ENCODE results near the gene MPZL2.

The MPZL2 gene

DNA sequence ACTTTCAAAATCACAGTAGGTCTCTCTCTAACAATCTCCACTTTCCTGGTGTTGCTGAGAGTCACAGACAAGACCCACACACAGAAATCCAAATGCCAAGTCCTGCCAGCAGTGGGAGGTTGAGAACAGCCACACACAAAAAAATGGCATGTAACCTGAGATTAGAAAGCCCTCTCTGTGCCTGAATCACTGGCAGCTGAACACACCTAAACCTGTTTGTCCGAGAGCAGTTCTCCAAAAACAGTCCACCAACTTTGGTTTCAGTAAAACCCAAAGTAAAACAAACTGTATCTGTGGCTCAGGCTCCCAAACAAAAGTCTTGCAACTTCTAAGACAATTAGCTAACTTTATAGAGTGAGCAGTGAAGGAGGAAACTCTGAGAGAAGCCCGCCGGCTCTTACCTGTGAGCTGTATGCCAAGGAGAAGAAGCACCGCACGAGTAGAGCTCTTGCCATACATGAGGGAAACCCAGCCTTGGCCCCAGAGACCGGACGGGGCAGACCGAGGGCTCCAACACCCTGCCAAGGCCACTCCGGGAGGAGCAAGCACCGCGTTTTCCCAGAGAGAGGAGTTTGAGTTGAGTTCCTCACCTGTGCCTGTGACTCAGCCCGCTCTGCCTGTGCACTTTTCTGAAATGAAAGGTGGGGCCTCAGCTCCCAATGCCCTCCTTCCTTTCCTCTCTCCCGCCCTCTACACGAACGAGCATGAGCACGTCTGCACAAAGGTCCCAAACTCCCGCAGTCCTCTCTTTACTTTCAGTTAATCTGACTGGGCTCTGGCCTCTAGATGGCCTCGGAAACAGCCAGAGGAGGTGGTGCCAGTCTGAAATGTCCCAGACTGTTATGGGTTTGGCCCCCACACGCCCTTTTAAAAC lies at the start of gene MPZL2:
Gene MPZL2, minus strand, starts transcription at position 603 of the 874 bp plus-strand sequence. Its CDS starts 144 bp downstream, at position 459.
- DNase-seq = peak; percentile 57

DNA sequence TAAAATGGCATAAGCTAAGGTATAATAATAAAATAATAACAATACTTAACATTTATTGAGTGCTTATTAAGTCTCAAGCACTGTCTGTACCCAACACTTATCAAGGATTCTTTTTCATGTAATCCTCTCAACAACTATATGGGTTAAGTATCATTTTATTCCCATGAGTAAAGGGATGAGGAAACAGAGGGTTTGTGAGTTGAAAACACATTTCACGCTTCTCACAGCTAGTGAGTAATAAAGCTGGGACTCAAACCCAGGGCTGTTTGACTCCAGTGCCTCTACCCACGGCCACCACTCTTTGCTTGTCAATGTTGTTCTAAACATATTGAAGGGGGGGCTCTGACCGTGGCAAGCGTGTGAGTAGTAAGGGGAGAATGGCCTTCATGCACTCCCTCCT lies 49.1 kb upstream of the MPZL2 start:
- DNase-seq = no peak

DNA sequence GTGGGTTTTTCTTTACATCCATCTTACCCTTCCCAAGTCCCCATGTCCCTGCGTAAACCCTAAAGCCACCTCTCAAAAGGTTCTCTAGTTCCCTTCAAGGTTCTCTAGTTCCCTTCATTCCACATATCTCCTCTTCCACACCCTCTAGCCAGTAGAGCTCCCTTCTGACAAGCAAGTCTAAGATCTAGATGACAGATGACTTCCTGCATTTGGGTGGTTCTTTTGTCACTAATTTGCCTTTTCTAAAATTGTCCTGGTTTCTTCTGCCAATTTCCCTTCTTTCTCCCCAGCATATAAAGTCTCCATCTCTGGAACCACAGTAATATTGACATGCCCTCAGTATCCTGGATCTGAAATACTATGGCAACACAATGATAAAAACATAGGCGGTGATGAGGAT lies 48.2 kb upstream of the MPZL2 start:
- DNase-seq = no peak

DNA sequence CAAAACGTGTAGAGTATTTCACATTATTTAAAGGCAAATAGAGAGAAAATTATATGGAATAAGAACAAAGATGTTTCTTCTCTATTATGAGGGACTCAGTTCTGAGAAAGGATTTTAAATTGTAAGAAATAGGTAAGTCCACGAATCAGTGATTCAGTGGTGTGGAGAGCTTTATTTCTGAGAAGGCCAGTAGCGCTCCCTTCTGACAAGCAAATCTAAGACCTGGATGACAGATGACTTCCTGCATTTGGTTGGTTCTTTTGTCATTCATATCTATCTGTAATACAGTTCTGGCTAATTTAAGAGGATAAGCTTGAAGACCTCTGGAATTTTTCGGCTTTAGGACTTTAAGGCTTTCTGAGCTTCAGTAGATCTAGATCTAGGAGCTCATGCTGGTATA lies 47.4 kb upstream of the MPZL2 start:
- no peak for DNase-seq

DNA sequence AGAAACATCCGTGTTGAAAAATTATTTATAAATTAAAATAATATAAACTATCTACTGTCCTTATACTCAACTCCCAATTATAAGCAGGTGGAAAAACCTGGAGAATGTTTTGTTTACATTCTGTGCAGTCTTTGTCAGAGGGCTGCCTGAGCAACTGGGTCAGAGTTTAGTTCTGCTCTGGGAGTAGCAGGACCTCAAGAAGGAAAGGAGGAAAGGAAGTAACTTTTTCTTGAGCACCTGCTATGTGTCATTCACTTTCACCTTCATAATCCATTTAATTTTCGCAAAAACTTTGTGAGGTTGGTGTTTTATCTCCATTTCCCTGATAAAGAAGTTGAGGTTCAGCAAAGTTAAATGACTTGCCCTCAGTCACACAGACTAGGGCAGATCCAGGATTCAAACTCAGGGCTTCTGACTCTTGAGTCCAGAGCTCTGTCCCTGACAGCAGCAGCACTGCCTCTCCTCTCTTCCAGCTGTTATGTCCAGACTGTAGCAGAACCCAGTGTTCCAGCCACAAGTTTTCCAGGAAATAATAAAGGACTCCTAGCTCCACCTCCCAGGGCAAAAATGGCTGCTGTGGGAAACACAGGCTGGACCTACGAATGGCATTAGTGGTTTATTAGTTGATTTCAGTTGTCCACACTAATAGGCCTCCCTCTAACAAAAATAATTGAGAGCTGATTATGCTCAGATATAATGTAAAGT lies 46.8 kb upstream of the MPZL2 start:
- no peak for DNase-seq

DNA sequence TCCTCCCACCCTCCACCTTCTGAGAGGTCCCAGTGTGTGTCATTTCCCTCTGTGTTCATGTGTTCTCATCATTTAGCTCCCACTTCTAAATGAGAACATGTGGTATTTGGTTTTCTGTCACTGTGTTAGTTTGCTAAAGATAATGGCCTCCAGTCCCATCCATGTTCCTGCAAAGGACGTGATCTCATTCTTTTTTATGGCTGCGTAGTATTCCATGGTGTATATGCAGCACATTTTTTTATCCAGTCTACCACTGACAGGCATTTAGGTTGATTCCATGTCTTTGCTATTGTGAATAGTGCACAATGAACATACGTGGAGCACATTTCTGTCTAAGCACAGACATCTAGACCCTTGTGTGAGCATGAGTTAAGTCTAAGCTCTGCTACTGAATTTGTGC lies 46.2 kb upstream of the MPZL2 start:
- DNase-seq = no peak

DNA sequence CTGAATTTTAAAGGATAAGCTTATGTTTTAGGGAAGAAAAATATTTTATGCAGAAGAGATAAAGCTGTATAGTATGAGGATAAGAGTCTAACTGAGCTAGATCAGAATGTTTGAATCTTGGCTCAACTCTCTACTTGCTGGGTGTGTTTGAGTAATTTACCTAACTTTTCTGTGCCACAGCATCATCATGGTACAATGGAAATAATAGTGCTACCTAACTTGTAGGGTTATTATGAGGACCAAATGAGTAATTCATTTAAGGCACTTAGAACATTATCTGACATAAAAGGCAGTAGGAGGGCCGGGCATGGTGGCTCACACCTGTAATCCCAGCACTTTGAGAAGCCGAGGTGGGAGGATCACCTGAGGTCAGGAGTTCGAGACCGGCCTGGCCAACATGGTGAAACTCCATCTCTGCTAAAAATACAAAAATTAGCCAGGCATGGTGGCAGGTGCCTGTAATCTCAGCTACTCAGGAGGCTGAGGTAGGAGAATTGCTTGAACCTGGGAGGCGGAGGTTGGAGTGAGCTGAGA lies 45.0 kb upstream of the MPZL2 start:
- DNase-seq = peak; percentile 22

DNA sequence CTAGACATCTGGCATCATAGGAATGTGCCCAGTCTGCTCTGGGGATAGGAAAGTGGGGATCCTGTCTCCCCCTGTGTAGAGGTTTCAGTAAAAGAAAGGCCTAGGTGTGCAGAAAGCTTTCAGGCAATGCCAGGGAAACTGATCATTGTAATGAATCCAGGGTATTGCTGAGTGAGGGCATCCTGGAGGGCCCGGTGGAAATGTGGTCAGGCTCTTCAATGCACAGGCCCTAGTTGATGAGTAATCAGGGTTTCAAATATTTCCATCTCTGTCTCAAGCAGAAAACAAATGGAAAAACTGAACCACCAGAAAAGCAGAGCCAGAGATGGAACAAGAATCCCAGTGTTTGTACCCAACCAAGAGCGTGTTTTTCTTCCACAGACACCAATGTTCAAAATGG lies 42.5 kb upstream of the MPZL2 start:
- peak; percentile 75 for DNase-seq

DNA sequence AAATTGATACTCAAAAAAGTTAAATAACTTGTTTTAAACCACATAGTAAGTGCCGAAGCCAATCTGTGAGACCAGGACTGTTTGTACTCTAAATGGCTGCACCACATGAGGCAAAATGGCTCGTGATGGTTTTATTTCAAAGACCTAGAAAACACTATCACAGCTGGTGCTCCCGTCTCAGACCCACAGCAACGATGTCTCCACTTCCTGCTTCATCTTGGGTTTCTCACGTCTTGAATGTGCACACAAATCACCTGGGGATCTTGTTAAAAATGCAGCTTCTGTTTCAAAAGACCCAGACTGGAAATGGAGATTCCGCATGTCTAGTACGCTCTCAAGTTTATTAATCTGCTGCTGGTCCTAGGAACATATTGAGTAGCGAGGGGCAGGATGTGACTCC lies 41.6 kb upstream of the MPZL2 start:
- peak; percentile 49 for DNase-seq

DNA sequence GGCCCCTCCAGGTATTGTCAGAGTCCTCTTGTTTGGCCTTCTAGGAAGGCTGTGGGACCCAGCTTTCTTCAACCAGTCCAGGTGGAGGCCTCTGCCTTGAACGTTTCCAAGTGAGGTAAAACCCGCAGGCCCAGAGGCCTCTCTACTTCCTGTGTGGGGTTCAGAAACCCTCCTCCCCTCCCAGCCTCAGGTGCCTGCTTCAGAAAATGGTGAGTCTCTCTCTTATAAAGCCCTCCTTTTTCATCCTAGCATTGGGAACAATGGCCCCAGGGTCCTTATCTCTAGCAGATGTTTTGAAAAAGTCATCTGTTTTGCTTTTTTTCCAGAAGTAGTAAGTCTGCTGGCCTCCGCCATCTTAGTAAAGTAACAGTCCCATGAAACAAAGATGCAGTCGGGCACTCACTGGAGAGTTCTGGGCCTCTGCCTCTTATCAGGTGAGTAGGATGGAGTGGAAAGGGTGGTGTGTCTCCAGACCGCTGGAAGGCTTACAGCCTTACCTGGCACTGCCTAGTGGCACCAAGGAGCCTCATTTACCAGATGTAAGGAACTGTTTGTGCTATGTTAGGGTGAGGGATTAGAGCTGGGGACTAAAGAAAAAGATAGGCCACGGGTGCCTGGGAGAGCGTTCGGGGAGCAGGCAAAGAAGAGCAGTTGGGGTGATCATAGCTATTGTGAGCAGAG lies 40.6 kb upstream of the MPZL2 start, which contains the start of gene CD3E:
Gene CD3E, plus strand, starts transcription at position 163 of the 681 bp plus-strand sequence. Its CDS starts 223 bp downstream, at position 386.
- DNase-seq = peak; percentile 82

DNA sequence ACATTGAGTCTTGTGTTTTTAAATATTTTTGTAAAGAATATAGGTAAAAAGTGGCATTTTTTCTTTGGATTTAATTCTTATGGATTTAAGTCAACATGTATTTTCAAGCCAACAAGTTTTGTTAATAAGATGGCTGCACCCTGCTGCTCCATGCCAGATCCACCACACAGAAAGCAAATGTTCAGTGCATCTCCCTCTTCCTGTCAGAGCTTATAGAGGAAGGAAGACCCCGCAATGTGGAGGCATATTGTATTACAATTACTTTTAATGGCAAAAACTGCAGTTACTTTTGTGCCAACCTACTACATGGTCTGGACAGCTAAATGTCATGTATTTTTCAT lies 40.1 kb upstream of the MPZL2 start:
- DNase-seq = no peak

DNA sequence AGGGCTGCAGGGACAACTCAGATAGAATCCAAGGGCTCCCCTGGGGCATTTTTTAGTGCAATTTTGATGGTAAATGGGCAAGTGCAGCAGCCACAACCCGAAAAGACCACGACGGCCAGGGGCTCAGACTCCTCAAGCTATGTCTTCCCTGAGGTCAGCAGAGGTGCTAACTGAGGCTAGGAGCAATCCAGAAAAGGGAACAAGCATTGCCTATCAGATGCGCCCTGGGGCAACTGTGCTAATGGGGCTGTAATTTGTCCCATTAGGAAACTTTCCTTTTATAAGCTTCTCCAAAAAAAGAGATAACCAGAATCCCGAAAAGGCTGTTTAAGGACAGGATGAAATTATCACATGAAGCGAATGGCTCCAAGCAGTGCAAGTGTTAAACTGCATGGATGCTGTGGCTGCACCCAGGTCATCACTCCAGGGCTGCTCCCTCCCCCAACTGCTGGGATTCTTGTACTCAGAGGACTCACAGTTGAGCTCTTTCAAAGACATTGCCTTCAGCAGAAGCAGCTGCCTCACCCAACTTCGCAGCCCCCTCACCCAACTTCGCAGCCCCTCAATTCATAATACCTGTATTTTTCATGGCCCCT lies 37.6 kb upstream of the MPZL2 start:
- no peak for DNase-seq

DNA sequence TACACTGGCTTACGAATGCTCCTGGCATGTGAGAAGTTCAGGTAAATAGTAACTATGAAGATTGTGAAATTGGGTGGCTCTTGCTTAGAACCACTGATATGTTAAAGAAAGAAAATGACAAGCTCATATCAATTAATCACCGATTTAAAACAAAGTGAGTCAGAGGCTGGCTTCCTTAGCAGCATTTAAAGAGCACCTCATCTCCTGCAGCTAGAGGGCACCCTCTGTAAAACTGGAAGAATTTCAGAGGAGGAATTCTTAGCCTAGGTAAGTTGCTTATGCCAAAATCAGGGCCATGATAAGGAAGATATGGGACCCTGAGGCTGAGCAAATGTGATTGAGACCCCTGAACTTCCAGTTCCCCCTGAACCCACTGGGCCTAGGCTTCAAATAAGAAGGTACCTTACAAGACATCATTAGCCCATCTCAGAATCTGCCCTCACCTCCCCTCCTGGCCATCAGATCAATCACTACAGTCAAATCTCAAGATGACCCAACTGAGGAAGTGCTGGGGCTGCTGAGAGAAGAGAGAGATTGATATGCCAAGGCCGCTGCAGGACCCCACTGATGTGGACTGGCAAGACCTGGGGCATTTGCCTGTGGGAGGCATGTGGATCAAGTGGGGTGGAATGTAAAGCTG lies 31.8 kb upstream of the MPZL2 start:
- DNase-seq = peak; percentile 53

DNA sequence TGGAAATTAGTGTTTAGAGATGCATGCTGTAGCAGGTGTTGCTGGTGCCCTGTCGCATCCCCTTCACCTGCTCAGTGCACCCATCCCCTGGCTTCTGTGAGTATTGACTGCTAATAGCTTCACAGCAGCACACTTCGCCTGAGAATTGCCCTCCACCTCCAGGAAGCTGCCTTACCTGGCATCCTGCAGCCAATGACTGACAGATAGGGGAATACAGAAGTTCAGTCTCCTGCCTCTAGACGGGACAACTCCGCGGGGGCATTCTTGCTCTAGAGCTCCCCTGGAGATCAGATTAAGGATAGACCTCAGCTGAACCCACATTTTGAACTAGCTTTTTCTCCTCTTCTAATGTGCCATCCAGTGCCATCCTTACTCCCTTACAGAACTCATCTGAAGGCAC lies 31.1 kb upstream of the MPZL2 start:
- no peak for DNase-seq

DNA sequence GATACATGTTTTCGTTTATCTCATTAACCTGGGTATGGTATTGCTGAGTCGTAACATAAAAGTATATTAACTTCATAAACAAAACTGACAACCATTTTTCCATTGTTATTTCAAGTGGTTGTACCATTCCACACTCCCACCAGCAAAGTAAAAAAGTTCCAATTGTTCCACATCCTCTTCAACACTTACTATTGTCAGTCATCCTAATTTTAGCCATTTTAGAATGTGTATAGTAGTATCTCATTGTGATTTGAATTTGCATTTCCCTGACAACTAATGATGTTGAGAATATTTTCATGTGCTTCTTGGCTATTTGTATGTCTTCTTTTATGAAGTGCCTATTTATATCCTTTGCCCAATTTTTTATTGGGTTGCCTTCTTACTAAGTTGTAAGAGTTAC lies 30.0 kb upstream of the MPZL2 start:
- no peak for DNase-seq

DNA sequence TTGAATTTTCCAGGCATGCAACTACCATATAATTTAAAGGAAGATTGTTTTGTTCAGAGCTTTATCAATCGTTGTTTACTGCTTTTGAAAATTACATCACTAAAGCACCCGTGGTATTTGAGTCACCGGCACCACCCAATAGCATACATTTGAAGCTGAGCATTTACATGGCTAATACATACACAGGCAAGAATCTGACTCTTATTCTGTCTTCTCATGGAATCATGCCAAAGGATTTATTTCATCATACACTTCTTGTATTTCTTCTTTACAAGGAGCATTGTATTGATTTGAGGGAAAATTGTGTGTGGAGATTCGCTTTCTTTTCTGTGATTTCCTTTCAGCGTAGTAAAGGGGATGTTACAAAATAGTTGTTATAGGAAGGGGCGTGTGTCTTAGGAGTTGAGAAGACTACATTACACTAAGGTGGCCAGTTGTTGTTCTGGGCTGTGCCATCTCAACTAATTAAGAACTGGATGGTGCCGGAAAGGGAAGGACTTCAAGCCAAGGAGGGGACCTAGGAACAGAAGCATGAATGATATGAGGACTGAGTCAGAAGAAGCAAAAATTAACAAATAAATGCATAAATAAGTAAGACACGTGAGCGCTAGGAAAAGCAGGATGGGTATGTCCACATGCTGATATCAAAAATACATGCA lies 27.5 kb upstream of the MPZL2 start:
- DNase-seq = no peak

DNA sequence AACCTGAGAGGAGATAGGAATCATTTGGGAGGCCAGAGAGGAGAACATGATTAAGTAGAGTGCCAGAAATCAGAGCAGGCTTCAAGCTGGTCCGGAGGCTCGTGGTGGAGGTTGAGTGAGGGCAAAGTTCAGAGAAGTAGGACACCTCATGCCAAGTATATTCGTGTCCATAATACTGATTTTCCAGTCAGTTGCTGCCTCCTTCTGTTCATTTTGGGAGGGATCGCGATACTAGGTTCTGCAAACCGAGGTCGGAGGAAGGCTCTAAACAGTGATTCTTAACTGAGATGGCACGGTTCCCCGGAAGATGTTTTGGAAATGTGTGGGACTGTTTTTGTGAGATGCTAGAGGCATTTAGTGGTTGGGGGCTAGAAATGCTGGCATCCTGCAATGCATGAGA lies 26.8 kb upstream of the MPZL2 start:
- peak; percentile 49 for DNase-seq

DNA sequence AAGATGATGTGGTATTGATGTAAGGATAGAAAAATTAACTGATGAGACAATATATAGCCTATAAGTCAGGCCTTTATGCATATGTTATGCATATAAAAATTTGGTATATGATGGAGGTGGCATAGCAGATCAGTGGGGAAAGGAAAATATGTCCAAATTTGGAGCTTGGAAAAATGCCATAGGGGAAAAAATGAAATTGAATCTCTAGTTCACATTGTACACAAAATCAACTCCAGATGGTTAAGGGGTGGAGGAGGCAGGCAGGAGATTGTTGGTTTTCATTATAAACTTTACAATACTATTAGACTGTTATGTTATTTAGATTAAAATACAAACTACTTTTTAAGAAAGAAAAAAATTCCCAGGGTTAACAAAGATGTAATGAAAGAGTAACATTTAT lies 25.3 kb upstream of the MPZL2 start:
- DNase-seq = no peak

DNA sequence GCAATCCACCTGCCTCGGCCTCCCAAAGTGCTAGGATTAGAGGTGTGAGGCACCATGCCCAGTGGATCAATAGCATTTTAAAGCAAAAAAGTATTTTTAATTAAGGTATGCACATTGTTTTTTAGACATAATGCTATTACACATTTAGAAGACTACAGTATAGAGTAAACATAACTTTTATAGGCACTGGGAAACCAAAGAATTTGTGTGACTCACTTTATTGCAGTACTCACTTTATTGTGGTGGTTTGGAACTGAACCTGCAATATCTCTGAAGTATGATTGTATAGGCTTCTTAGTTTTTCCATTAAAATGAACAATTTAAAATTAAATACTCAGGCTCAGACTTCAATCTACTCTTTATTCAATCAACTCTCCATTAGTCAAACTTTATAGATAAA lies 22.9 kb upstream of the MPZL2 start:
- DNase-seq = no peak

DNA sequence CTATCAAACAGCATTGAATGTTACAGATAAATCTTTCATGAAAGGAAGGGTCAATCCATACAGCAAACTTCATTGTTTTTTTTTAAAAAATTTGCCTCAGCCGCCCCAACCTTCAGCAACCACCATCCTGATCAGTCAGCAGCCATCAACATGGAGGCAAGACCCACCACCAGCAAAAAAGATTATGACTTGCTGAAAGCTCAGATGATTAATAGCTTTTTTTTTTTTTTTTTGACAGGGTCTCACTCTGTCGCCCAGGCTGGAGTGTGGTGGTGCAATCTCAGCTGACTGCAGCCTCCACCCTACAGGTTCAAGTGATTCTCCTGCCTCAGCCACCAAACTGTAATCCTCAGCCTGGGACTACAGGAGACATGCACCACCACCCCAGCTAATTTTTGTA lies 22.4 kb upstream of the MPZL2 start:
- DNase-seq = no peak

DNA sequence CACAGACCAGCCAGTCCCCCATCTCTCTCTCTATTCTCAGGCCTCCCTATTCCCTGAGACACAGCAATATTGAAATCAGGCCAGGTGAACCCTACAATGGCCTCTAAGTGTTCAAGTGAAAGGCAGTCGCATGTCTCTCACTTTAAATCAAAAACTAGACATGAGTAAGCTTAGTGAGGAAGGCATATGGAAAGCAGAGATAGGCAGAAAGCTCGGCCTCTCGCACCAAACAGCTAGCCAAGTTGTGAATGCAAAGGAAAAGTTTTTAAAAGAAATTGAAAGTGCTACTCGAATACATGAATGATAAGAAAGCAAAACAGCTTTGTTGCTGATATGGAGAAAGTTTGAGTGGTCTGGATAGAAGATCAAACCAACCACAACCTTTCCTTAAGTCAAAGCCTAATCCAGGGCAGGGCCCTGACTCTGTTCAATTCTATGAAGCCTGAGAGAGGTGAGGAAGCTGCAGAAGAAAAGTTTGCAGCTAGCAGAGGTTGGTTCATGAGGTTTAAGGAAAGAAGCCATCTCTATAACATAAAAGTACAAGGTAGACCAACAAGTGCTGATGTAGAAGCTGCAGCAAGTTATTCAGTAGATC lies 19.8 kb upstream of the MPZL2 start:
- peak; percentile 58 for DNase-seq
